HG03378 (cell line): Measurements from ENCODE around the gene PROX2.

ENCODE experiments used
- ATAC-seq: cut with Tn5 transposase; IDR thresholded peaks from one replicate; pipeline ENCODE4 v1.9.1; 2021; ENCODE audit warnings: mild to moderate bottlenecking, moderate library complexity; ENCODE audit not compliant: unreplicated experiment

The PROX2 gene, protein sequence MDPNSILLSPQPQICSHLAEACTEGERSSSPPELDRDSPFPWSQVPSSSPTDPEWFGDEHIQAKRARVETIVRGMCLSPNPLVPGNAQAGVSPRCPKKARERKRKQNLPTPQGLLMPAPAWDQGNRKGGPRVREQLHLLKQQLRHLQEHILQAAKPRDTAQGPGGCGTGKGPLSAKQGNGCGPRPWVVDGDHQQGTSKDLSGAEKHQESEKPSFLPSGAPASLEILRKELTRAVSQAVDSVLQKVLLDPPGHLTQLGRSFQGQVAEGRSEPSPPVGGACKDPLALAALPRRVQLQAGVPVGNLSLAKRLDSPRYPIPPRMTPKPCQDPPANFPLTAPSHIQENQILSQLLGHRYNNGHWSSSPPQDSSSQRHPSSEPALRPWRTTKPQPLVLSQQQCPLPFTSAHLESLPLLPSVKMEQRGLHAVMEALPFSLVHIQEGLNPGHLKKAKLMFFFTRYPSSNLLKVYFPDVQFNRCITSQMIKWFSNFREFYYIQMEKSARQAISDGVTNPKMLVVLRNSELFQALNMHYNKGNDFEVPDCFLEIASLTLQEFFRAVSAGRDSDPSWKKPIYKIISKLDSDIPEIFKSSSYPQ

DNA sequence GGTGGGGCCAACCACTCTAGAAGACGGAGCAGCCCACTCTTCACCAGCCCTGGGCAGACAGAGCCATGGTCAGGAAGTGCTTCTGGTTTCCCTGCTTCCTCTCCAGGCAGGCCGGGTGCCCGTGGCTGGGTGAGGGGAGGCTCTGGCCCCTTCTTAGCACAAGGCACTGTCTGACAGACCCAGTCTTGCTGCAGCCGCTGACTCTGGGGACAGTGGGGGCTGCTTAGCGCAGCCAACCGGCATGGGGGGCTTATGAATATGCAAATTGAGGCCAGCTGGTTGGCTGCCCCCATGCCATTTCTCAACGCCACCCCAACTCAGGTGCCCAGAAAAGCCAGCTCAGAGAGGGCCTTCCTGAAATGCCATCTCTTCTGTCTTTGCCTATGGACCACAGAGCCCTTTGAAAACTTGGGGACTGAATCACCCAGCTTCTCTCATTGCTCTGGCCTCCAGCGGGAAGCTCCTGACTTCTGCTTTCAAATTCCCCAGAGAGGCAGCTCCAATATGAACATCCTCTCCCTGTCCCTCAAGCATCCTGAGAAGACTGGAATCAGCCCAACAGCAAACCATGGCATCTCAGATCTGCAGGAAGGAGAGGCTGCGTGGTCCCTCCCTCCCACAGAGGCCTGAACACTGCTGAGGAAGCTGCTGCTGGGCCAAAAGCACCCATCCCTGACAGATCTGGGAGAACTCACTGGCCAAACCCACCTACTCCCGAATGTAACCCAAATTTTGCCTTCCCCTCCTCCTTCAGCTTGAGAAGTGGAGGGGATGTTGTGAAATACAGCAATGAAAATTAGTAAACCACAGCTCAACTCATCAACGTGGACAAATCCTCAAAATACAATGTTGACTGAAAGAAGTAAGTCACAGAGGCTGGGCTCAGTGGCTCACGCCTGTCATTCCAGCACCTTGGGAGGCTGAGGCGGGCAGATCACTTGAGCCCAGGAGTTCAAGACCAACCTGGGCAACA lies at the start of gene PROX2:
TSS of gene PROX2 (minus strand) at position 205 of the 973 bp plus-strand sequence. CDS start 12,311 bp downstream, outside the sequence.
- no peak for ATAC-seq

DNA sequence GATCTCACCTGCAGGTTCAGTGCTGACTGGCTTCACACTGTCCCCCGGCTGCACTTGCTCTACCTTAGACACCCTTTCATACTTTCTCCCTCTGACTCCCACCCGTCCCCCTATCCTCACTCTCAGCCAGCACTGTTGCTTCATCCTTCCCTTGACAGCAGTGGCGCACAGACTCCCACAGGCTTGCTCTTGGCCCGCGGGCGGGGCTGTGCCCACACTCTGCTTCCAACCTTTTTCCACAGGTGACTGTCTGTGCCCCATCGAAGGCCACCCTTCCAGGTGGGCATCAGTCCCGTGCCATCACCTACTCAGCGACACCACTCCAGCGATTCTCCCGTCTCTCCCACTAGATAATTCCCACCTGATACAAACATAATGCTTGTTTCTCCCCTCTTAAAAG lies 48.1 kb upstream of the PROX2 start:
- ATAC-seq: no peak

- peak; percentile 74 for ATAC-seq
Observed at GRCh38 chr14:74922752-74923401, 46.9 kb upstream of the PROX2 start, which contains the start of gene RPS6KL1. Gene RPS6KL1 (minus strand): TSS chr14:74923260. CDS start chr14:74921541, 1,719 bp downstream.

- no peak for ATAC-seq
Observed at GRCh38 chr14:74921987-74922751, 46.2 kb upstream of the PROX2 start.

DNA sequence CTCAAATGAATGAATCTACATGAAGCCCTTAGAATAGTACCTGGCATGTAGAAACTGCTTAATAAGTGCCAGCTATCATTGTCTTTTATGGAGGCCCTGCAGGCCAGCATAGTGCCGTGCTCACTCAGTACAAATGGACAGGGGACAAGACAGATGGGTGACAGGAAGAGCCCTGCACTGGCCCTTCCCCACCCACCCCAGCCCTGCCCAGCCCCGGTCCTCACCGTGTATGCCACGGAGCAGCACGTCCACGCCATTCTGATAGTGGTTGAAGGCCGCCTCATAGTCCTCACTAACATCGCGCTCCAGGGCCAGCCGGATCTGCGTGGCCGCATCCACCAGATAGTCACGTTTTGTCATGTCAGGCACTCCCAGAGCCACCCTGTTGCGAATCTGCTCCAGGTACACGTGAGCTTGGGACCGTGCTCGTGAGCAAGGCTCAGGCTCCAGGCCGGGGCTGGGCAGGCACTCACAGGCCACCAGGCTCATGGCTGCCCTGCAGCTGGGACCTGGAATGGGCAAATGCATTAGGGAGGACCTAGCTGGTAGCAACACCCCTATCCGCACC lies 45.2 kb upstream of the PROX2 start:
- ATAC-seq: no peak

- ATAC-seq: no peak
Observed at GRCh38 chr14:74920281-74920680, 44.3 kb upstream of the PROX2 start.

GRCh38 chr14:74919421-74920165 lies 43.6 kb upstream of the PROX2 start:
- ATAC-seq: no peak

GRCh38 chr14:74918380-74918779 lies 42.4 kb upstream of the PROX2 start:
- ATAC-seq: no peak

- no peak for ATAC-seq
Observed at GRCh38 chr14:74917646-74918081, 41.7 kb upstream of the PROX2 start.

- no peak for ATAC-seq
Observed at GRCh38 chr14:74917178-74917543, 41.2 kb upstream of the PROX2 start.

DNA sequence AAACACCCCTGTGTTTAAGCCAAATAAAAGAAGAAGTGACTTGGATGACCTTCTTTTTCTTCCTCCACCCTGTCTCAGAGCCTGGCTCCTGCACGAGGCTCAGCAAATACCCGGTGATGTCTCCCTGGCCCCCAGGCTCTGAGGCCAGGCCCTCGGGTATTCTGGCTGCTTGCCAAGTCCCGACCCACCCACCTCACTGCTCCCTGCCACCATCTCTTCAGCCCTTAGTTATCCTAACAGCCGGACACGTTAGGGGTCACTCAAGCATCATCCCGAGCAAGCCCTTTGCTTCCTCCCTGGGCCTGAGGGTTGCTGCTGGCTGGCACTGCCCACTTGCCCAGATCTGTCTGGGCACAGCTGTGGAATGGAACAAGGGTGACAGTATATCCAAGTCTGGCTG lies 39.9 kb upstream of the PROX2 start:
- ATAC-seq: no peak

GRCh38 chr14:74915426-74915825 lies 39.5 kb upstream of the PROX2 start:
- ATAC-seq: no peak

DNA sequence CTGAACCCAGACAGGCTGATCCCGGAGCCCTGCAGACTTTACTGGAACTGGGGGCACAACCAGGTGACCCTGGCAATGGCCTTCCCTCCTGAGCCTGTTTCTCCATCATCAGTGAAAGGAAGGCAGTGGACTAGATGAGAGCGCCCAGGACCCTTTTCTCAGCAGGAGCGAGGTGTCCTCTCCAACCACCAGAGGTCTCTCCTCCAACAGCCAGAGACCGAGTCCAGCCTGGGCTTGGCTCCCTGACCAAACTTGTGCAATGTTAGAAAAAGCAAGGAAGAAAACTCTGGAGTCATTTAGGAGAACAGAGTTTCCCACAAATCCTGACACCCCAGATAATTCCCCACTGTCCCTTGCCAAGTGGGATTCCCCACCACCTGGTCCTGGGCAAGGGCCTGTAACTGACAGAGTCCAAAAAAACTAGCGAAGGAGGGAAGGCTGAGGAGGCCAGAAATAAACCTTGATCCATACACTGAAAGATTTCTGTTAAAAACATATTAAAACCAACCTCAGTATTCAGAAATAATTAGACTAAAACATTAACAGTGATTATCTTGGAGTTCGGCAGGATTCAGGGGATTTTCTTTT lies 38.1 kb upstream of the PROX2 start:
- no peak for ATAC-seq

DNA sequence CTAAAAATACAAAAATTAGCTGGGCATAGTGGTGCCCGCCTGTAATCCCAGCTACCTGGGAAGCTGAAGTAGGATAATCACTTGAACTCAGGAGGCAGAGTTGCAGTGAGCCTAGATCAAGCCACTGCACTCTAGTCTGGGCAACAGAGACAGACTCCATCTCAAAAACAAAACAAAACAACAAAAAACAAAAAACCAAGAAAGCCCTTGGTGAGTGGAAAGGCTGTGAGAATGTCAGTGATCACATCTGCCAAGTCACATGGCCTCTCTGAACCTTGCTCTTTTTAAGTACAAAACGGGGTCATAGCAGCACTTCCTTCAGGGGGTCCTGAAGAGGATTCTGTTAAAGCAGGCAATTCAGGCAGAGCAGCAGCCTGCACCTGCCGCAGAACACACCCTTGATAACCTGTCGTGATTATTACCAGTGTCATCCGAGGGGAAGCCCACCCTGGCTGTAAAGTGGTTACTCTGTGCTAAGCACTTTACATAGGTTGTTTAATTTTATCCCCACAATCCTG lies 37.5 kb upstream of the PROX2 start:
- no peak for ATAC-seq

GRCh38 chr14:74912801-74913200 lies 36.9 kb upstream of the PROX2 start:
- ATAC-seq: no peak

DNA sequence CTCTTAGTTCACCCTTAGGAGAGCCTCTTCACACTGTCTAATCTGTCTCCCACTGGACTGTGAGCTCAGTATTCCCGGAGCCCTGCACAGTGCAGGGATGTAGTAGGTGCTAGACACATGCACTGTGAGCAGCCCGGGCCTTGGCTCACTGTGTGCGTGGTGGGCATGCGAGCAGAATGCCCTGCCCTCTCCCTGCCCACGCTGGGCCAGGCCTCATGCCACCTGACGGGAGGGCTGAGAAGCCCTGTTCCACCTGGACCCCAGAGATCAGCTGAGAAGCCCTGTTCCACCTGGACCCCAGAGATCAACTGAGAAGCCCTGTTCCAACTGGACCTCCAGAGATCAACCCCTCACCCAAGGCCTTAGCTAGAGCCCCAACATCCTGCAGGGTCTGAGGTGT lies 36.2 kb upstream of the PROX2 start:
- ATAC-seq: no peak

GRCh38 chr14:74911704-74912103 lies 35.8 kb upstream of the PROX2 start:
- no peak for ATAC-seq

DNA sequence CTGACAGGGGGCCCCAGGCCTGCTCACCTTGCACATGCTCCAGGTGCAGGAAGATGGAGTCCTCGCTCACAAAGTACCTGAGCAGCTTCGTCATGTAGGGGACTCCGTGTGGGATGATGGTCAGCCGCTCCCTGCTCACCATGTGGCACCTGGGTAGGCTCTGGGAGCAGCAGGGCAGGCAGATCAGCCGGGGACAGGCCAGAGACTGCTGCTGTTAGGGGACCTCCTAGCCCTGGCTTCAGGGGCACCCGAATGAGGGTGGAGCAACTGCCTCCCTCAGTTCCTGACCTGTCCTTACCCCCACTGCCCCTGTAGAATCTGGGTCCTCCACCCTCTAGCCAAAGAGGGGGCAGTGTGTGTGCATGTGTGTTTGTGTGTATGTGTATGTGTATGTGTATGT lies 35.3 kb upstream of the PROX2 start:
- ATAC-seq: no peak
